Measurements from ENCODE around the gene PRLR.

- TF ChIP-seq CTCF (IDR thresholded peaks at IDR 0.05), result no peak
- TF ChIP-seq POLR2A (IDR thresholded peaks at IDR 0.05), result no peak
Measured at GRCh38 chr5:35087991-35088390, 142.3 kb downstream of the PRLR start.

Measured in Peyer's patch (tissue), 4 donors.